ENCODE results near the gene SOHLH2. TPM values are rescaled to one million over a fixed set of nuclear protein-coding genes. Genes with fewer than 3 reads are reported as not detected.

The SOHLH2 gene
- total RNA-seq, 1 experiment from 2014 or later = 5.8 TPM

DNA sequence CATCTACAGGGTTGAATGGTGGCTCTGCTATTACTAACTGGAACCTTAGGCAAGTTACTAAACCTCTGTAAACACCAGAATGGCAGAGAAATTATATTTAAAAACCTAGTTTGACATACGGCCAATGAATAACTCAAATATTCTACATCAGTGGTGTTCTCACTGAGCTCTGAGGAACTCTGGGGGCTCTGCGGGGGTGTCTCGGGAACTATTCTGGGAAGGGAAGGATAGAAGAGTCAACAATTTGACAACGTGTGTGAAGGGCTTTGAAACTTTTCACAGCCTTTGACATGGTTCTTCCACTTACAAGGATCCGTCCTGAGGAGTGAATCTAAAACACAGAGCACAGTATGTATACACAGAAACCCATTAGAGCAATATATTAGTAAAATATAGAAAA is 38.7 kb downstream of the SOHLH2 start:
- POLR2A ChIA-PET = no interaction called here
- TF ChIP-seq EMX1 (CRISPR knock-in tag; IDR thresholded peaks at IDR 0.05) (no peak), SOX15 (CRISPR knock-in tag; IDR thresholded peaks at IDR 0.05) (no peak), NFATC4 (CRISPR knock-in tag; IDR thresholded peaks at IDR 0.05) (no peak), CBFB (CRISPR knock-in tag; IDR thresholded peaks at IDR 0.05; ENCODE audit: low read depth) (no peak), PRRX2 (CRISPR knock-in tag; IDR thresholded peaks at IDR 0.05) (no peak), NFE2L1 (CRISPR knock-in tag; IDR thresholded peaks at IDR 0.05) (no peak), KAT7 (CRISPR knock-in tag; IDR thresholded peaks at IDR 0.05; ENCODE audit: borderline replicate concordance) (no peak), ZNF416 (CRISPR knock-in tag; IDR thresholded peaks at IDR 0.05) (no peak), ESRRA (CRISPR knock-in tag; IDR thresholded peaks at IDR 0.05; ENCODE audit: borderline replicate concordance) (no peak), SMAD3 (CRISPR knock-in tag; IDR thresholded peaks at IDR 0.05; ENCODE audit: borderline replicate concordance) (no peak), RORB (CRISPR knock-in tag; IDR thresholded peaks at IDR 0.05) (no peak), FOXP1 (CRISPR knock-in tag; IDR thresholded peaks at IDR 0.05; ENCODE audit: borderline replicate concordance) (no peak)
- TF ChIP-seq, protein P1, sequence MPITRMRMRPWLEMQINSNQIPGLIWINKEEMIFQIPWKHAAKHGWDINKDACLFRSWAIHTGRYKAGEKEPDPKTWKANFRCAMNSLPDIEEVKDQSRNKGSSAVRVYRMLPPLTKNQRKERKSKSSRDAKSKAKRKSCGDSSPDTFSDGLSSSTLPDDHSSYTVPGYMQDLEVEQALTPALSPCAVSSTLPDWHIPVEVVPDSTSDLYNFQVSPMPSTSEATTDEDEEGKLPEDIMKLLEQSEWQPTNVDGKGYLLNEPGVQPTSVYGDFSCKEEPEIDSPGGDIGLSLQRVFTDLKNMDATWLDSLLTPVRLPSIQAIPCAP (CRISPR knock-in tag; IDR thresholded peaks at IDR 0.05) = no peak
- TF ChIP-seq, protein P2, sequence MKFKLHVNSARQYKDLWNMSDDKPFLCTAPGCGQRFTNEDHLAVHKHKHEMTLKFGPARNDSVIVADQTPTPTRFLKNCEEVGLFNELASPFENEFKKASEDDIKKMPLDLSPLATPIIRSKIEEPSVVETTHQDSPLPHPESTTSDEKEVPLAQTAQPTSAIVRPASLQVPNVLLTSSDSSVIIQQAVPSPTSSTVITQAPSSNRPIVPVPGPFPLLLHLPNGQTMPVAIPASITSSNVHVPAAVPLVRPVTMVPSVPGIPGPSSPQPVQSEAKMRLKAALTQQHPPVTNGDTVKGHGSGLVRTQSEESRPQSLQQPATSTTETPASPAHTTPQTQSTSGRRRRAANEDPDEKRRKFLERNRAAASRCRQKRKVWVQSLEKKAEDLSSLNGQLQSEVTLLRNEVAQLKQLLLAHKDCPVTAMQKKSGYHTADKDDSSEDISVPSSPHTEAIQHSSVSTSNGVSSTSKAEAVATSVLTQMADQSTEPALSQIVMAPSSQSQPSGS (CRISPR knock-in tag; IDR thresholded peaks at IDR 0.05; ENCODE audit: borderline replicate concordance, low read depth) = no peak
- TF ChIP-seq, protein P3, sequence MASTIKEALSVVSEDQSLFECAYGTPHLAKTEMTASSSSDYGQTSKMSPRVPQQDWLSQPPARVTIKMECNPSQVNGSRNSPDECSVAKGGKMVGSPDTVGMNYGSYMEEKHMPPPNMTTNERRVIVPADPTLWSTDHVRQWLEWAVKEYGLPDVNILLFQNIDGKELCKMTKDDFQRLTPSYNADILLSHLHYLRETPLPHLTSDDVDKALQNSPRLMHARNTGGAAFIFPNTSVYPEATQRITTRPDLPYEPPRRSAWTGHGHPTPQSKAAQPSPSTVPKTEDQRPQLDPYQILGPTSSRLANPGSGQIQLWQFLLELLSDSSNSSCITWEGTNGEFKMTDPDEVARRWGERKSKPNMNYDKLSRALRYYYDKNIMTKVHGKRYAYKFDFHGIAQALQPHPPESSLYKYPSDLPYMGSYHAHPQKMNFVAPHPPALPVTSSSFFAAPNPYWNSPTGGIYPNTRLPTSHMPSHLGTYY (CRISPR knock-in tag; IDR thresholded peaks at IDR 0.05) = no peak
- TF ChIP-seq, protein P4, sequence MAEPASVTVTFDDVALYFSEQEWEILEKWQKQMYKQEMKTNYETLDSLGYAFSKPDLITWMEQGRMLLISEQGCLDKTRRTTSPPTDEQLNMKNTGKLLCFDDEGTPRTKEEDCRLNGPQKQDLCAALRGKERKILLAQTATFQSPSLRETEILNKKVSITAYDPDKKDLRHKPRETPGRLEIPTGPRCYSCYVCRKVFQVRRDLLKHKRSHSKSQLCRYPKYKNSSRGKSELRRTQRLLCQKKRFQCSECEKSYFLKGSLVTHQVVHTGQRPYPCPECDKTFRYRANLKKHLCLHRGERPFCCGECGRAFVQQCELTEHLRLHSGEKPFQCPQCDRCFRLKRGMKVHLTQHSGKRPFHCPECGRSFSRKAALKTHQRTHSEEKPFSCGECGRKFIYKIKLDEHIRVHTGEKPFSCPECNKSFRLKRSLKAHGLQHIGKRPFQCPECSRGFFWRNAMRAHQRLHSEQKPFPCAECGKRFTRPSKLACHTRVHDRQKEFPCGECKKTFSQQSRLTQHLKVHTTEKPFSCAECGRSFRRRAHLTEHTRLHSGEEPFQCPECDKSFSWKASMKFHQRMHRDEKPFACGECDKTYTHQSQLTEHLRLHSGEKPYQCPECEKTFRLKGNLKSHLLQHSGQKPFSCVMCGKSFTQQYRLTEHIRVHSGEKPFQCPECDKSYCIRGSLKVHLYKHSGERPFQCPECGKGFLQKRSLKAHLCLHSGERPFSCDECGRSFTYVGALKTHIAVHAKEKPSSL (CRISPR knock-in tag; conservative IDR thresholded peaks at IDR 0.05) = no peak
- TF ChIP-seq, protein P5, sequence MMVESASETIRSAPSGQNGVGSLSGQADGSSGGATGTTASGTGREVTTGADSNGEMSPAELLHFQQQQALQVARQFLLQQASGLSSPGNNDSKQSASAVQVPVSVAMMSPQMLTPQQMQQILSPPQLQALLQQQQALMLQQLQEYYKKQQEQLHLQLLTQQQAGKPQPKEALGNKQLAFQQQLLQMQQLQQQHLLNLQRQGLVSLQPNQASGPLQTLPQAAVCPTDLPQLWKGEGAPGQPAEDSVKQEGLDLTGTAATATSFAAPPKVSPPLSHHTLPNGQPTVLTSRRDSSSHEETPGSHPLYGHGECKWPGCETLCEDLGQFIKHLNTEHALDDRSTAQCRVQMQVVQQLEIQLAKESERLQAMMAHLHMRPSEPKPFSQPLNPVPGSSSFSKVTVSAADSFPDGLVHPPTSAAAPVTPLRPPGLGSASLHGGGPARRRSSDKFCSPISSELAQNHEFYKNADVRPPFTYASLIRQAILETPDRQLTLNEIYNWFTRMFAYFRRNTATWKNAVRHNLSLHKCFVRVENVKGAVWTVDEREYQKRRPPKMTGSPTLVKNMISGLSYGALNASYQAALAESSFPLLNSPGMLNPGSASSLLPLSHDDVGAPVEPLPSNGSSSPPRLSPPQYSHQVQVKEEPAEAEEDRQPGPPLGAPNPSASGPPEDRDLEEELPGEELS (CRISPR knock-in tag; IDR thresholded peaks at IDR 0.05) = no peak
- TF ChIP-seq, protein P6, sequence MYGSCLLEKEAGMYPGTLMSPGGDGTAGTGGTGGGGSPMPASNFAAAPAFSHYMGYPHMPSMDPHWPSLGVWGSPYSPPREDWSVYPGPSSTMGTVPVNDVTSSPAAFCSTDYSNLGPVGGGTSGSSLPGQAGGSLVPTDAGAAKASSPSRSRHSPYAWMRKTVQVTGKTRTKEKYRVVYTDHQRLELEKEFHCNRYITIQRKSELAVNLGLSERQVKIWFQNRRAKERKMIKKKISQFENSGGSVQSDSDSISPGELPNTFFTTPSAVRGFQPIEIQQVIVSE (CRISPR knock-in tag; IDR thresholded peaks at IDR 0.05; ENCODE audit: borderline replicate concordance) = no peak
- TF ChIP-seq, protein P7, sequence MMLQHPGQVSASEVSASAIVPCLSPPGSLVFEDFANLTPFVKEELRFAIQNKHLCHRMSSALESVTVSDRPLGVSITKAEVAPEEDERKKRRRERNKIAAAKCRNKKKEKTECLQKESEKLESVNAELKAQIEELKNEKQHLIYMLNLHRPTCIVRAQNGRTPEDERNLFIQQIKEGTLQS (CRISPR knock-in tag; conservative IDR thresholded peaks at IDR 0.05) = no peak
- TF ChIP-seq, protein P8, sequence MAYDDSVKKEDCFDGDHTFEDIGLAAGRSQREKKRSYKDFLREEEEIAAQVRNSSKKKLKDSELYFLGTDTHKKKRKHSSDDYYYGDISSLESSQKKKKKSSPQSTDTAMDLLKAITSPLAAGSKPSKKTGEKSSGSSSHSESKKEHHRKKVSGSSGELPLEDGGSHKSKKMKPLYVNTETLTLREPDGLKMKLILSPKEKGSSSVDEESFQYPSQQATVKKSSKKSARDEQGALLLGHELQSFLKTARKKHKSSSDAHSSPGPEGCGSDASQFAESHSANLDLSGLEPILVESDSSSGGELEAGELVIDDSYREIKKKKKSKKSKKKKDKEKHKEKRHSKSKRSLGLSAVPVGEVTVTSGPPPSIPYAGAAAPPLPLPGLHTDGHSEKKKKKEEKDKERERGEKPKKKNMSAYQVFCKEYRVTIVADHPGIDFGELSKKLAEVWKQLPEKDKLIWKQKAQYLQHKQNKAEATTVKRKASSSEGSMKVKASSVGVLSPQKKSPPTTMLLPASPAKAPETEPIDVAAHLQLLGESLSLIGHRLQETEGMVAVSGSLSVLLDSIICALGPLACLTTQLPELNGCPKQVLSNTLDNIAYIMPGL (CRISPR knock-in tag; IDR thresholded peaks at IDR 0.05) = no peak
- no peak overlapping the region for H3K4me3 Mint-ChIP-seq
- H3K27me3 Mint-ChIP-seq (ENCODE audit: low read depth) = no peaks in the 10 kb centered on the region
- DNase-seq (ENCODE audit: low spot score) = no peak
- H3K4me1 Mint-ChIP-seq = peaks cover 26% of the 10 kb centered on the region
- peaks cover 5% of the 10 kb centered on the region for H3K9me3 Mint-ChIP-seq
- H3K27ac Mint-ChIP-seq = no peak overlapping the region
- CTCF ChIA-PET = no interaction called here
- no peak for ATAC-seq
- H3K36me3 Mint-ChIP-seq = peaks cover 8% of the 10 kb centered on the region

Measured in WTC11 (cell line).